HUES6 (cell line): Measurements from ENCODE around the gene KLHL17.

Source experiments
- H3K27ac ChIP-seq: 2 replicates; pipeline ENCODE4 v1.7.0; 2013; ENCODE audit warnings: low read depth, mild to moderate bottlenecking, low read length, inconsistent platforms
- H3K27me3 ChIP-seq: 2 replicates; pipeline ENCODE4 v1.6.1; 2013; ENCODE audit warnings: low read length; ENCODE audit not compliant: control insufficient read depth, insufficient read depth
- H3K36me3 ChIP-seq: 2 replicates; pipeline ENCODE4 v1.6.1; 2013; ENCODE audit warnings: low read length; ENCODE audit not compliant: control insufficient read depth, insufficient read depth
- H3K4me1 ChIP-seq: 2 replicates; pipeline ENCODE4 v1.6.1; 2013; ENCODE audit warnings: low read length; ENCODE audit not compliant: control insufficient read depth, insufficient read depth
- H3K4me3 ChIP-seq: 2 replicates; pipeline ENCODE4 v1.5.1; 2013; ENCODE audit warnings: low read depth, low read length
- H3K9ac ChIP-seq: one replicate; pipeline ENCODE4 v1.6.1; 2013; ENCODE audit warnings: mild to moderate bottlenecking, low read length
- H3K9me3 ChIP-seq: 2 replicates; pipeline ENCODE4 v1.6.1; 2013; ENCODE audit warnings: low read depth, low read length; ENCODE audit not compliant: control insufficient read depth, insufficient read depth

Gene KLHL17

GRCh38 chr1:916173-917075, 44.0 kb upstream of the KLHL17 start:
- Histone ChIP-seq H3K9ac (no peak overlapping the region), H3K4me1 (peaks cover 12% of the 10 kb centered on the region), H3K27ac (no peak overlapping the region), H3K36me3 (no peaks in the 10 kb centered on the region), H3K4me3 (no peak overlapping the region), H3K27me3 (peaks cover 100% of the 10 kb centered on the region), H3K9me3 (no peaks in the 10 kb centered on the region)

- H3K4me1 ChIP-seq: peaks cover 14% of the 10 kb centered on the region
- no peaks in the 10 kb centered on the region for H3K36me3 ChIP-seq
- H3K27ac ChIP-seq: no peak overlapping the region
- peaks cover 100% of the 10 kb centered on the region for H3K27me3 ChIP-seq
- H3K9me3 ChIP-seq: no peaks in the 10 kb centered on the region
- no peak overlapping the region for H3K4me3 ChIP-seq
- H3K9ac ChIP-seq: no peak overlapping the region
These were observed 43.3 kb upstream of the KLHL17 start for GRCh38 chr1:917076-917459.

- Histone ChIP-seq H3K9ac (no peak overlapping the region), H3K27me3 (peaks cover 100% of the 10 kb centered on the region), H3K36me3 (no peaks in the 10 kb centered on the region), H3K27ac (no peak overlapping the region), H3K4me3 (no peak overlapping the region), H3K4me1 (peaks cover 14% of the 10 kb centered on the region), H3K9me3 (no peaks in the 10 kb centered on the region)
These were observed 42.8 kb upstream of the KLHL17 start for GRCh38 chr1:917466-918091.

- H3K27ac ChIP-seq: no peak overlapping the region
- no peak overlapping the region for H3K9ac ChIP-seq
- peaks cover 100% of the 10 kb centered on the region for H3K27me3 ChIP-seq
- H3K9me3 ChIP-seq: no peaks in the 10 kb centered on the region
- H3K36me3 ChIP-seq: no peaks in the 10 kb centered on the region
- peaks cover 14% of the 10 kb centered on the region for H3K4me1 ChIP-seq
- no peak overlapping the region for H3K4me3 ChIP-seq
These were observed 42.0 kb upstream of the KLHL17 start for GRCh38 chr1:918353-918752.

- Histone ChIP-seq H3K9ac (no peak overlapping the region), H3K4me3 (no peak overlapping the region), H3K27ac (no peak overlapping the region), H3K36me3 (no peaks in the 10 kb centered on the region), H3K4me1 (peaks cover 14% of the 10 kb centered on the region), H3K9me3 (no peaks in the 10 kb centered on the region), H3K27me3 (peaks cover 99% of the 10 kb centered on the region)
These were observed 41.5 kb upstream of the KLHL17 start for GRCh38 chr1:918843-919242.

- H3K9ac ChIP-seq: no peak overlapping the region
- peaks cover 99% of the 10 kb centered on the region for H3K27me3 ChIP-seq
- H3K9me3 ChIP-seq: no peaks in the 10 kb centered on the region
- H3K27ac ChIP-seq: no peak overlapping the region
- H3K36me3 ChIP-seq: no peaks in the 10 kb centered on the region
- H3K4me3 ChIP-seq: no peak overlapping the region
- peaks cover 14% of the 10 kb centered on the region for H3K4me1 ChIP-seq
These were observed 41.0 kb upstream of the KLHL17 start for GRCh38 chr1:919271-919872.

GRCh38 chr1:920010-920409, 40.4 kb upstream of the KLHL17 start:
- H3K36me3 ChIP-seq: no peaks in the 10 kb centered on the region
- no peak overlapping the region for H3K27ac ChIP-seq
- no peaks in the 10 kb centered on the region for H3K9me3 ChIP-seq
- H3K4me1 ChIP-seq: peaks cover 14% of the 10 kb centered on the region
- no peak overlapping the region for H3K9ac ChIP-seq
- H3K27me3 ChIP-seq: peaks cover 99% of the 10 kb centered on the region
- H3K4me3 ChIP-seq: no peak overlapping the region

GRCh38 chr1:920521-920920, 39.9 kb upstream of the KLHL17 start:
- no peak overlapping the region for H3K9ac ChIP-seq
- H3K4me3 ChIP-seq: peak overlapping the region; percentile 19; the same call in 1 of the 2 replicates
- peaks cover 14% of the 10 kb centered on the region for H3K4me1 ChIP-seq
- H3K36me3 ChIP-seq: no peaks in the 10 kb centered on the region
- H3K9me3 ChIP-seq: no peaks in the 10 kb centered on the region
- H3K27me3 ChIP-seq: peaks cover 99% of the 10 kb centered on the region
- H3K27ac ChIP-seq: no peak overlapping the region

- Histone ChIP-seq H3K4me3 (peak overlapping the region; percentile 19; the same call in 1 of the 2 replicates), H3K36me3 (no peaks in the 10 kb centered on the region), H3K9ac (no peak overlapping the region), H3K27me3 (peaks cover 99% of the 10 kb centered on the region), H3K4me1 (peaks cover 16% of the 10 kb centered on the region), H3K27ac (no peak overlapping the region), H3K9me3 (no peaks in the 10 kb centered on the region)
These were observed 39.2 kb upstream of the KLHL17 start for GRCh38 chr1:921011-921837.

GRCh38 chr1:923131-923990, 37.0 kb upstream of the KLHL17 start, which contains the start of gene SAMD11:
Gene SAMD11 (plus strand): TSS chr1:923923. CDS start chr1:924432, 509 bp downstream.
- Histone ChIP-seq H3K4me1 (peaks cover 22% of the 10 kb centered on the region), H3K4me3 (peak within 1 kb of the TSS; percentile 59), H3K27ac (no peak within 1 kb of the TSS), H3K27me3 (peaks cover 99% of the 10 kb centered on the region), H3K9ac (peak within 1 kb of the TSS; percentile 25), H3K9me3 (no peaks in the 10 kb centered on the region), H3K36me3 (no peaks in the 10 kb centered on the region)
